Fibroblast of lung (primary cell): ENCODE results near the gene PIH1D1. TPM values are rescaled to one million over a fixed set of nuclear protein-coding genes. Genes with fewer than 3 reads are reported as not detected.

Experiments used
- DNase-seq, 2 donors: peaks; one replicate each; pipeline versions ENCODE4 v3.0.0 to v3.0.0-alpha.2; 2010; ENCODE audit warnings: low read depth in 2 of 2
- H2AFZ ChIP-seq: 2 replicates; pipeline ENCODE4 v1.5.1; 2012; ENCODE audit warnings: low read length, control low read depth, inconsistent platforms
- H3K27ac ChIP-seq: 2 replicates; pipeline ENCODE4 v1.5.1; 2011; ENCODE audit warnings: low read length, control low read depth; ENCODE audit not compliant: insufficient read depth
- H3K27me3 ChIP-seq: 2 replicates; pipeline ENCODE4 v1.5.1; 2011; ENCODE audit warnings: mild to moderate bottlenecking, low read length; ENCODE audit not compliant: control insufficient read depth, insufficient read depth
- H3K36me3 ChIP-seq: 2 replicates; pipeline ENCODE4 v1.5.1; 2011; ENCODE audit warnings: low read length; ENCODE audit not compliant: control insufficient read depth, insufficient read depth
- H3K4me1 ChIP-seq: 2 replicates; pipeline ENCODE4 v1.5.1; 2011; ENCODE audit warnings: low read length; ENCODE audit not compliant: control insufficient read depth, insufficient read depth; ENCODE audit errors: extremely low read depth
- H3K4me2 ChIP-seq: 2 replicates; pipeline ENCODE4 v1.5.1; 2011; ENCODE audit warnings: low read length, control low read depth; ENCODE audit not compliant: insufficient read depth; ENCODE audit errors: extremely low read depth
- H3K4me3 ChIP-seq, 4 experiments: fragments of 200-600 bp in 1 of 4; sonication (generic) in 1 of 4; replicated peaks in 1 of 4; 2 replicates each; pipeline ENCODE4 v1.5.1; 2011 to 2016; ENCODE audit warnings: low read length in 4 of 4, low read depth in 3 of 4, mild to moderate bottlenecking in 3 of 4, control low read depth in 2 of 4, inconsistent platforms in 1 of 4, mixed read lengths in 1 of 4; ENCODE audit not compliant: insufficient read depth in 1 of 4; ENCODE audit errors: control extremely low read depth in 1 of 4
- H3K79me2 ChIP-seq: 2 replicates; pipeline ENCODE4 v1.5.1; 2012; ENCODE audit warnings: mild to moderate bottlenecking, low read length, inconsistent platforms; ENCODE audit not compliant: control insufficient read depth, insufficient read depth
- H3K9ac ChIP-seq: 2 replicates; pipeline ENCODE4 v1.5.1; 2011; ENCODE audit warnings: mild to moderate bottlenecking, low read length, control low read depth; ENCODE audit not compliant: insufficient read depth
- H3K9me3 ChIP-seq: 2 replicates; pipeline ENCODE4 v1.5.1; 2012; ENCODE audit warnings: low read depth, low read length; ENCODE audit not compliant: control insufficient read depth, insufficient read depth
- H4K20me1 ChIP-seq: 2 replicates; pipeline ENCODE4 v1.5.1; 2011; ENCODE audit warnings: low read length; ENCODE audit not compliant: control insufficient read depth, insufficient read depth; ENCODE audit errors: extremely low read depth
- CTCF ChIP-seq, 2 donors: IDR thresholded peaks in 1 of 2; conservative IDR thresholded peaks in 1 of 2; 1 replicate in 1 of 2; 2 replicates in 1 of 2; pipeline ENCODE4 v1.5.1; 2011 to 2012; ENCODE audit warnings: low read length in 2 of 2, control low read depth in 1 of 2, inconsistent platforms in 1 of 2, low read depth in 1 of 2, mild to moderate bottlenecking in 1 of 2
- EZH2 ChIP-seq: IDR thresholded peaks from 2 replicates; pipeline ENCODE4 v1.5.1; 2012; ENCODE audit warnings: low read length, control low read depth, mild to moderate bottlenecking; ENCODE audit errors: missing control alignments
- polyA plus RNA-seq, 2 donors: library from polyadenylated mRNA; depleted of rRNA in 1 of 2; stranded (reverse) in 1 of 2; unstranded in 1 of 2; fragments of >200 nt; gene quantifications; 2 replicates each; pipeline ENCODE4 v1.2.1, GENCODE V29; 2011 to 2012; ENCODE audit warnings: missing spikeins in 1 of 2
- total RNA-seq: library from RNA; depleted of rRNA; stranded (reverse); fragments of >200 nt; gene quantifications from 2 replicates; pipeline ENCODE4 v1.2.1, GENCODE V29; 2014

PIH1D1 gene
- total and polyA plus RNA-seq, 2 donors (not counting 1 experiment from before 2014, with no cell fraction given): 53.8 to 94.5 TPM

- H3K4me2 ChIP-seq: peak overlapping the region; percentile 93
- no peak for TF ChIP-seq CTCF (conservative IDR thresholded peaks at IDR 0.05 in 1 of 2, IDR thresholded peaks at IDR 0.05 in 1 of 2; ENCODE audit: low read depth in 1 of 2, low read length in 2 of 2)
- TF ChIP-seq EZH2: no peak
- H3K27ac ChIP-seq: no peak overlapping the region
- no peak overlapping the region for H3K9ac ChIP-seq
- H3K27me3 ChIP-seq: no peaks in the 10 kb centered on the region
- H3K36me3 ChIP-seq: peaks cover 6% of the 10 kb centered on the region
- H4K20me1 ChIP-seq: no peaks in the 10 kb centered on the region
- peaks cover 11% of the 10 kb centered on the region for H3K79me2 ChIP-seq
- peak overlapping the region in 3 of 4 experiments; percentile 41 to 97 (median 92) for H3K4me3 ChIP-seq
- H2AFZ ChIP-seq: no peak overlapping the region
- peaks cover 3% of the 10 kb centered on the region for H3K4me1 ChIP-seq
- DNase-seq: no peak
- H3K9me3 ChIP-seq: no peaks in the 10 kb centered on the region
These were observed 1.2 kb downstream of the PIH1D1 start for GRCh38 chr19:49450405-49450804.

- Histone ChIP-seq H3K4me3 (no peak overlapping the region), H3K27me3 (no peaks in the 10 kb centered on the region), H3K9me3 (no peaks in the 10 kb centered on the region), H4K20me1 (no peaks in the 10 kb centered on the region), H3K79me2 (peaks cover 11% of the 10 kb centered on the region), H3K9ac (no peak overlapping the region), H3K27ac (no peak overlapping the region), H3K36me3 (peaks cover 6% of the 10 kb centered on the region), H3K4me2 (no peak overlapping the region), H3K4me1 (peaks cover 3% of the 10 kb centered on the region), H2AFZ (no peak overlapping the region)
- TF ChIP-seq CTCF (conservative IDR thresholded peaks at IDR 0.05 in 1 of 2, IDR thresholded peaks at IDR 0.05 in 1 of 2; ENCODE audit: low read depth in 1 of 2, low read length in 2 of 2) (no peak), EZH2 (no peak)
- no peak for DNase-seq
These were observed 3.2 kb downstream of the PIH1D1 start for GRCh38 chr19:49448432-49448786.

- no peak overlapping the region for H3K4me2 ChIP-seq
- DNase-seq: peak in 1 of 2 donors; percentile 15
- H3K27me3 ChIP-seq: no peaks in the 10 kb centered on the region
These were observed 3.9 kb downstream of the PIH1D1 start for GRCh38 chr19:49447485-49448431.

More at GRCh38 chr19:49447485-49448431, 3.9 kb downstream of the PIH1D1 start:
- Histone ChIP-seq H3K4me1 (peaks cover 3% of the 10 kb centered on the region), H3K4me3 (no peak overlapping the region), H2AFZ (no peak overlapping the region), H3K9ac (no peak overlapping the region), H3K9me3 (no peaks in the 10 kb centered on the region), H3K36me3 (peaks cover 6% of the 10 kb centered on the region), H4K20me1 (no peaks in the 10 kb centered on the region), H3K27ac (no peak overlapping the region), H3K79me2 (peaks cover 11% of the 10 kb centered on the region)
- TF ChIP-seq EZH2: no peak
- no peak for TF ChIP-seq CTCF (conservative IDR thresholded peaks at IDR 0.05 in 1 of 2, IDR thresholded peaks at IDR 0.05 in 1 of 2; ENCODE audit: low read depth in 1 of 2, low read length in 2 of 2)
